DOHH2 (cell line): Measurements from ENCODE around the gene RER1.

Experiments
- H3F3A ChIP-seq: fragments of 200-600 bp; sonication (generic), shearing (Covaris generic); 2 replicates; pipeline ENCODE4 v1.6.0; 2016; ENCODE audit warnings: antibody characterized with exemption, mild to moderate bottlenecking; ENCODE audit not compliant: control insufficient read depth, insufficient read depth
- H3K27ac ChIP-seq: fragments of 200-600 bp; sonication (generic); 2 replicates; pipeline ENCODE4 v1.5.1; 2014; ENCODE audit warnings: low read depth, mild to moderate bottlenecking, low read length, moderate library complexity
- H3K27me3 ChIP-seq: fragments of 200-600 bp; sonication (generic); 2 replicates; pipeline ENCODE4 v1.6.1; 2014; ENCODE audit warnings: mild to moderate bottlenecking, low read length, mixed read lengths; ENCODE audit not compliant: control insufficient read depth
- H3K36me3 ChIP-seq: fragments of 200-600 bp; sonication (generic); 2 replicates; pipeline ENCODE4 v1.6.1; 2014; ENCODE audit warnings: mild to moderate bottlenecking, low read length, moderate library complexity, mixed read lengths; ENCODE audit not compliant: control insufficient read depth
- H3K4me1 ChIP-seq: fragments of 200-600 bp; sonication (generic); 2 replicates; pipeline ENCODE4 v1.6.1; 2014; ENCODE audit warnings: mild to moderate bottlenecking, low read length, mixed read lengths; ENCODE audit not compliant: control insufficient read depth
- H3K4me2 ChIP-seq: fragments of 200-600 bp; sonication (generic); 2 replicates; pipeline ENCODE4 v1.6.0; 2014; ENCODE audit warnings: mild to moderate bottlenecking, low read length, moderate library complexity
- H3K4me3 ChIP-seq: fragments of 200-600 bp; sonication (generic); 2 replicates; pipeline ENCODE4 v1.5.1; 2014; ENCODE audit warnings: mild to moderate bottlenecking, low read length, mixed read lengths
- H3K79me2 ChIP-seq: fragments of 200-600 bp; sonication (generic); 2 replicates; pipeline ENCODE4 v1.6.1; 2014; ENCODE audit warnings: mild to moderate bottlenecking, low read length, mixed read lengths; ENCODE audit not compliant: control insufficient read depth
- H3K9me2 ChIP-seq: fragments of 200-600 bp; sonication (generic); replicated peaks from 2 replicates; pipeline ENCODE4 v1.6.1; 2014; ENCODE audit warnings: mild to moderate bottlenecking, low read length, mixed read lengths; ENCODE audit not compliant: control insufficient read depth
- H3K9me3 ChIP-seq: fragments of 200-600 bp; sonication (generic); 2 replicates; pipeline ENCODE4 v1.6.1; 2014; ENCODE audit warnings: antibody characterized with exemption, low read length, mixed read lengths; ENCODE audit not compliant: control insufficient read depth, insufficient read depth
- H4K20me1 ChIP-seq: fragments of 200-600 bp; sonication (generic); 2 replicates; pipeline ENCODE4 v1.6.0; 2014; ENCODE audit warnings: low read depth, mild to moderate bottlenecking, antibody characterized with exemption, low read length, moderate library complexity; ENCODE audit not compliant: control insufficient read depth, insufficient read depth
- CTCF ChIP-seq: fragments of 200-600 bp; sonication (generic); IDR thresholded peaks from one replicate; pipeline ENCODE4 v1.5.1; 2014; ENCODE audit warnings: antibody characterized with exemption, mild to moderate bottlenecking, low read depth, low read length; ENCODE audit not compliant: poor library complexity, severe bottlenecking
- EZH2phosphoT487 ChIP-seq: fragments of 200-600 bp; sonication (generic); IDR thresholded peaks from 2 replicates; pipeline ENCODE4 v1.6.1; 2017; ENCODE audit warnings: borderline replicate concordance, mild to moderate bottlenecking, antibody characterized with exemption, low read length, moderate library complexity, mixed read lengths

Gene RER1

DNA sequence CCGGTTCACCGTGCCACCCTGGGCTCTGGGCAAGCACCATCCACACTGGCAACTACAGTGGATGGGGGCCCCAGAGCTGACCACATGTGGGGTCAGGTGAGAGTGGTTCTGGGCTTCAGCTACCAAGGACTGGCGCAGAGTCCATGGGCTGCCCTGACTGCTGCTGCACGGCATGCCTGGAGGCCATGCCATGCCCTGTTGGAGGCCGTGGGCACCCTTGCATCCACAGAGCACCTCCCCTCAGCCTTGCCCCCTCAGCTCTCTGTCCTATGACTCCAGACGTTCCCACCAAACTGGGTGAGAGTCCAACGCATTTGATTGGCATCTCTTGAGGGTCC lies 15.7 kb upstream of the RER1 start:
- Histone ChIP-seq H3K27ac (no peak overlapping the region), H3K9me3 (no peaks in the 10 kb centered on the region), H3F3A (no peaks in the 10 kb centered on the region), H3K27me3 (no peaks in the 10 kb centered on the region), H3K4me1 (no peaks in the 10 kb centered on the region), H4K20me1 (no peaks in the 10 kb centered on the region), H3K79me2 (no peaks in the 10 kb centered on the region), H3K4me2 (no peak overlapping the region), H3K4me3 (no peak overlapping the region), H3K9me2 (no peaks in the 10 kb centered on the region), H3K36me3 (no peaks in the 10 kb centered on the region)
- TF ChIP-seq EZH2phosphoT487 (no peak), CTCF (no peak)

- Histone ChIP-seq H3K9me3 (no peaks in the 10 kb centered on the region), H3K27ac (no peak overlapping the region), H3K9me2 (no peaks in the 10 kb centered on the region), H3K79me2 (no peaks in the 10 kb centered on the region), H3K36me3 (no peaks in the 10 kb centered on the region), H4K20me1 (no peaks in the 10 kb centered on the region), H3K4me3 (no peak overlapping the region), H3K4me1 (no peaks in the 10 kb centered on the region), H3K27me3 (no peaks in the 10 kb centered on the region), H3K4me2 (no peak overlapping the region), H3F3A (no peaks in the 10 kb centered on the region)
- no peak for TF ChIP-seq EZH2phosphoT487
- no peak for TF ChIP-seq CTCF
Measured at GRCh38 chr1:2376261-2376741, 15.3 kb upstream of the RER1 start.

DNA sequence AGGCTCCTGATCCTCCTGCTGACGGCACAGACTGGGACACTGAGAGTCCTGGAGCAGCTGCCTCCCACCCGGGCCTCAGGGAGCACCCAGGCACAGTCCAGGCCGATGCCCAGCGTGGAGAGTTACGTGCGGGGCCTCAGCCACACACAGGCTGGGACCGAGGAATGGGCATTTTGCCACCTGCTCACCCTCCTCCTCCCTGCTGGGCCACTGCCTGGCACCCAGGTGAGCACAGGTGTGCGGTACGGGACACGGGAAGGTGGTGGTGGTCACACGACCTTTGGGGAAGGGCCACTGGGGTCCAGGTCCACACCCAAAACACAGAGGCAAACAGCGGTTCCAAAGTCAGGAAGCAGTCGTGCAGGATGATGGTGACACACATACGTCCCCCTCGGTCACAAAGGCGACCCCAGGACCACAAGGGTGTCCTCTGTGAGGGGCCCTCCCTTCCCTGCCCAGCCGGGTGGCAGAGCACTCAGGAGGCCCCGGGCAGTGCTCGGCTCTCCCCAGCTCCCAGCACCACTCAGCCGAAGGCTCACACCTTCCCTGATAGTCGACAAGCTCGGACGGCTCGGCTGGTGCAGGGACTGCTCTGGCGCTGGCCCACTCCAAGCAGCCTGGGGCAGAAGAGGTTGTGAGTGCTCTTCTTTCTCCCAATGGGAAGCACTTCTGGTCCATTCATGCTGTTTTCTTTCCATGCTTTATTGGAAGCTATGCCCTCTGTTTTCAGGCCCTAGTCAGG lies 14.5 kb upstream of the RER1 start:
- H3K4me3 ChIP-seq: no peak overlapping the region
- no peak overlapping the region for H3K27ac ChIP-seq
- no peaks in the 10 kb centered on the region for H3K9me2 ChIP-seq
- TF ChIP-seq CTCF: no peak
- TF ChIP-seq EZH2phosphoT487: no peak
- peaks cover 3% of the 10 kb centered on the region for H3K4me1 ChIP-seq
- no peaks in the 10 kb centered on the region for H3K36me3 ChIP-seq
- no peaks in the 10 kb centered on the region for H3K9me3 ChIP-seq
- no peaks in the 10 kb centered on the region for H3K79me2 ChIP-seq
- H3F3A ChIP-seq: no peaks in the 10 kb centered on the region
- no peaks in the 10 kb centered on the region for H4K20me1 ChIP-seq
- H3K4me2 ChIP-seq: no peak overlapping the region
- H3K27me3 ChIP-seq: no peaks in the 10 kb centered on the region
